CD14-positive monocyte (primary cell): ENCODE data around the gene GADD45GIP1. TPM values are rescaled to one million over a fixed set of nuclear protein-coding genes. Genes with fewer than 3 reads are reported as not detected.

Experiments used
- DNase-seq, 3 donors: peaks; one replicate each; pipeline ENCODE4 v3.0.0-alpha.2; 2011 to 2022
- H2AFZ ChIP-seq: 2 replicates; pipeline ENCODE4 v1.6.0; 2012; ENCODE audit warnings: mild to moderate bottlenecking, low read depth, low read length, inconsistent platforms; ENCODE audit not compliant: insufficient read depth, poor library complexity, severe bottlenecking
- H3K27ac ChIP-seq, 2 donors: 1 replicate in 1 of 2; 2 replicates in 1 of 2; pipeline ENCODE4 v1.5.1; 2012 to 2013; ENCODE audit warnings: low read length in 2 of 2, control low read depth in 1 of 2, inconsistent platforms in 1 of 2, low read depth in 1 of 2, mild to moderate bottlenecking in 1 of 2
- H3K27me3 ChIP-seq, 2 donors: one replicate each; pipeline versions ENCODE4 v1.6.0 to v1.6.1; 2011 to 2013; ENCODE audit warnings: low read length in 2 of 2; ENCODE audit not compliant: control insufficient read depth in 2 of 2, insufficient read depth in 2 of 2
- H3K36me3 ChIP-seq, 2 donors: replicated peaks in 1 of 2; 1 replicate in 1 of 2; 2 replicates in 1 of 2; pipeline versions ENCODE4 v1.5.1 to v1.6.1; 2012 to 2013; ENCODE audit warnings: low read length in 2 of 2, control low read depth in 1 of 2, inconsistent platforms in 1 of 2, mild to moderate bottlenecking in 1 of 2; ENCODE audit not compliant: insufficient read depth in 2 of 2, control insufficient read depth in 1 of 2
- H3K4me1 ChIP-seq, 2 donors: 1 replicate in 1 of 2; 2 replicates in 1 of 2; pipeline versions ENCODE4 v1.5.1 to v1.6.1; 2012 to 2013; ENCODE audit warnings: low read length in 2 of 2, control low read depth in 1 of 2, inconsistent platforms in 1 of 2, mild to moderate bottlenecking in 1 of 2, moderate library complexity in 1 of 2; ENCODE audit not compliant: insufficient read depth in 2 of 2, control insufficient read depth in 1 of 2
- H3K4me2 ChIP-seq: replicated peaks from 2 replicates; pipeline ENCODE3; 2012; ENCODE audit warnings: low read length, moderate library complexity, mild to moderate bottlenecking; ENCODE audit not compliant: poor library complexity, severe bottlenecking; ENCODE audit errors: extremely low read depth
- H3K4me3 ChIP-seq, 3 experiments: fragments of 200-600 bp in 1 of 3; sonication (generic) in 1 of 3; replicated peaks in 1 of 3; 1 replicate in 2 of 3; 2 replicates in 1 of 3; pipeline ENCODE4 v1.5.1; 2011 to 2013; ENCODE audit warnings: low read length in 3 of 3, mild to moderate bottlenecking in 3 of 3, control low read depth in 2 of 3, low read depth in 2 of 3, inconsistent platforms in 1 of 3, moderate library complexity in 1 of 3
- H3K79me2 ChIP-seq: 2 replicates; pipeline ENCODE4 v1.6.0; 2012; ENCODE audit warnings: mild to moderate bottlenecking, control low read depth, inconsistent platforms, low read length, moderate library complexity; ENCODE audit not compliant: insufficient read depth
- H3K9ac ChIP-seq: 2 replicates; pipeline ENCODE4 v1.6.0; 2017; ENCODE audit warnings: low read length, mild to moderate bottlenecking; ENCODE audit not compliant: insufficient read depth, poor library complexity, severe bottlenecking
- H3K9me3 ChIP-seq, 2 donors: replicated peaks in 1 of 2; 1 replicate in 1 of 2; 2 replicates in 1 of 2; pipeline versions ENCODE4 v1.5.1 to v1.6.1; 2012 to 2013; ENCODE audit warnings: low read length in 2 of 2, control low read depth in 1 of 2; ENCODE audit not compliant: control insufficient read depth in 1 of 2, insufficient read depth in 1 of 2
- H4K20me1 ChIP-seq: 2 replicates; pipeline ENCODE4 v1.6.0; 2012; ENCODE audit warnings: mild to moderate bottlenecking, low read length, control low read depth, moderate library complexity; ENCODE audit not compliant: insufficient read depth
- H3K27ac Mint-ChIP-seq, 7 donors: one replicate each; pipeline ENCODE4 v1.8.0; 2020; ENCODE audit warnings: mild to moderate bottlenecking in 7 of 7, mixed read lengths in 7 of 7, moderate library complexity in 6 of 7, inconsistent platforms in 2 of 7
- H3K27me3 Mint-ChIP-seq, 3 donors: one replicate each; pipeline ENCODE4 v1.8.0; 2021 to 2022; ENCODE audit warnings: low read depth in 3 of 3, mild to moderate bottlenecking in 3 of 3, mixed read lengths in 3 of 3, moderate library complexity in 3 of 3, inconsistent platforms in 1 of 3
- H3K36me3 Mint-ChIP-seq, 2 donors: one replicate each; pipeline ENCODE4 v1.8.0; 2020; ENCODE audit warnings: mixed read lengths in 2 of 2, inconsistent platforms in 1 of 2, mild to moderate bottlenecking in 1 of 2
- H3K4me1 Mint-ChIP-seq: one replicate; pipeline ENCODE4 v1.8.0; 2020; ENCODE audit warnings: mild to moderate bottlenecking, mixed read lengths
- H3K4me3 Mint-ChIP-seq, 2 donors: one replicate each; pipeline ENCODE4 v1.8.0; 2020; ENCODE audit warnings: mild to moderate bottlenecking in 2 of 2, mixed read lengths in 2 of 2, moderate library complexity in 1 of 2
- H3K9me3 Mint-ChIP-seq, 7 donors: one replicate each; pipeline ENCODE4 v1.8.0; 2020 to 2022; ENCODE audit warnings: mixed read lengths in 7 of 7, mild to moderate bottlenecking in 6 of 7, moderate library complexity in 6 of 7, inconsistent platforms in 2 of 7
- WGBS: methylation state at CpG from one replicate; pipeline ENCODE4 v1.1.5; 2013; ENCODE audit warnings: missing lambda C conversion rate; ENCODE audit not compliant: insufficient coverage; 5-methylcytosine and 5-hydroxymethylcytosine counted together
- intact Hi-C, 2 donors: fragments of 100-400 bp; cut with micrococcal nuclease; formaldehyde crosslinking; loops; one replicate each; pipeline versions ENCODE4 v1.15.0 to v1.15.1; 2023
- polyA plus RNA-seq, 3 donors: library from polyadenylated mRNA; depleted of rRNA in 1 of 3; unstranded in 2 of 3; stranded (reverse) in 1 of 3; fragments of 300-500 nt in 2 of 3; fragments of >200 nt in 1 of 3; fragmentation: Illumina TruSeq in 2 of 3; gene quantifications; 1 replicate in 2 of 3; 2 replicates in 1 of 3; pipeline ENCODE4 v1.2.3, GENCODE V29; 2012 to 2021
- small RNA-seq: library from RNA; depleted of rRNA; stranded (forward); fragments of <200 nt; gene quantifications from one replicate; pipeline ENCODE3, GENCODE V24; 2012; ENCODE audit warnings: low read depth; ENCODE audit not compliant: insufficient read length
- TF ChIP-seq, protein P1 (sequence below): fragments of 200-600 bp; IDR thresholded peaks from one replicate; pipeline ENCODE4 v1.8.0; 2022; ENCODE audit warnings: antibody characterized with exemption, mild to moderate bottlenecking

GADD45GIP1 gene
- polyA plus RNA-seq, 3 donors = 8.3 to 42.4 (median 31.6) TPM

GRCh38 chr19:12912571-12912970, 44.5 kb downstream of the GADD45GIP1 start:
- H3K4me1 ChIP-seq = peaks cover 27% of the 10 kb centered on the region in 2 donors
- no peak overlapping the region for H3K4me3 Mint-ChIP-seq
- no peaks in the 10 kb centered on the region for H3K9me3 Mint-ChIP-seq
- intact Hi-C loops = no loop called here
- peak overlapping the region; percentile 16 for H3K9ac ChIP-seq
- no peaks in the 10 kb centered on the region for H3K36me3 ChIP-seq
- no peaks in the 10 kb centered on the region for H3K27me3 ChIP-seq
- no peaks in the 10 kb centered on the region for H3K79me2 ChIP-seq
- H3K4me1 Mint-ChIP-seq = peaks cover 28% of the 10 kb centered on the region
- H3K4me2 ChIP-seq = peak overlapping the region; percentile 70
- H3K9me3 ChIP-seq = no peaks in the 10 kb centered on the region
- H3K27ac ChIP-seq = peak overlapping the region in 1 of 2 donors; percentile 83
- H3K27ac Mint-ChIP-seq = no peak overlapping the region
- H4K20me1 ChIP-seq = no peaks in the 10 kb centered on the region
- DNase-seq = no peak
- H3K27me3 Mint-ChIP-seq = peaks cover 0 to 3% (median 3%) of the 10 kb centered on the region in 3 donors
- H2AFZ ChIP-seq = peak overlapping the region; percentile 87
- TF ChIP-seq, protein P1, sequence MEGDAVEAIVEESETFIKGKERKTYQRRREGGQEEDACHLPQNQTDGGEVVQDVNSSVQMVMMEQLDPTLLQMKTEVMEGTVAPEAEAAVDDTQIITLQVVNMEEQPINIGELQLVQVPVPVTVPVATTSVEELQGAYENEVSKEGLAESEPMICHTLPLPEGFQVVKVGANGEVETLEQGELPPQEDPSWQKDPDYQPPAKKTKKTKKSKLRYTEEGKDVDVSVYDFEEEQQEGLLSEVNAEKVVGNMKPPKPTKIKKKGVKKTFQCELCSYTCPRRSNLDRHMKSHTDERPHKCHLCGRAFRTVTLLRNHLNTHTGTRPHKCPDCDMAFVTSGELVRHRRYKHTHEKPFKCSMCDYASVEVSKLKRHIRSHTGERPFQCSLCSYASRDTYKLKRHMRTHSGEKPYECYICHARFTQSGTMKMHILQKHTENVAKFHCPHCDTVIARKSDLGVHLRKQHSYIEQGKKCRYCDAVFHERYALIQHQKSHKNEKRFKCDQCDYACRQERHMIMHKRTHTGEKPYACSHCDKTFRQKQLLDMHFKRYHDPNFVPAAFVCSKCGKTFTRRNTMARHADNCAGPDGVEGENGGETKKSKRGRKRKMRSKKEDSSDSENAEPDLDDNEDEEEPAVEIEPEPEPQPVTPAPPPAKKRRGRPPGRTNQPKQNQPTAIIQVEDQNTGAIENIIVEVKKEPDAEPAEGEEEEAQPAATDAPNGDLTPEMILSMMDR = no peak
- H3K4me3 ChIP-seq = peak overlapping the region in 1 of 3 experiments; percentile 58
- peaks cover 2 to 3% of the 10 kb centered on the region in 2 donors for H3K36me3 Mint-ChIP-seq
- WGBS = 75% methylated on average over 4 of the region's 4 CpGs

DNA sequence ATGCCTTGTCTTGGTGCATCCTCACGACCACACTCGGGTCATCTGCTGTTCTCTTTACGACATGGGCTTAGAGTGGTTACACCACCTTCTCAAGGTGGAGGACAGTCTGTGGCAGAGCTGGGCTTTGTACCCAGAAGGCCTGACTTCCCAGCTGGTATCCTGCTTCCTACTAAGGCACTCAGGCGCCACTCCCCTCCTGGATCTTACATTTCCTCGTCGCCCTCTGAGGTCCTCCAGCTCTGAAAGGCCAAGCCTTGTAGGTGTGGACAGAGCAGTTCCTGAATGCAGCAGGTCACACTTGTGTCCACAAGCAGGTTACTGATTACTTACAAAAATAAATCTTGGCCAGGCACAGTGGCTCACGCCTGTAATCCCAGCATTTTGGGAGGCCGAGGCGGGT, 49.9 kb downstream of the GADD45GIP1 start:
- no peaks in the 10 kb centered on the region for H3K36me3 ChIP-seq
- Mint-ChIP-seq H3K27me3 (no peaks in the 10 kb centered on the region), H3K36me3 (peaks cover 4 to 17% of the 10 kb centered on the region in 2 donors), H3K4me1 (peaks cover 2% of the 10 kb centered on the region), H3K27ac (peak overlapping the region in 2 of 7 donors; percentile 21 to 50), H3K4me3 (no peak overlapping the region), H3K9me3 (no peaks in the 10 kb centered on the region)
- no peak overlapping the region for H3K4me3 ChIP-seq
- no peaks in the 10 kb centered on the region for H4K20me1 ChIP-seq
- intact Hi-C loops = no loop called here
- H3K4me1 ChIP-seq = peaks cover 0 to under 1% of the 10 kb centered on the region in 2 donors
- no peaks in the 10 kb centered on the region for H3K79me2 ChIP-seq
- 98% methylated on average over 9 of the region's 9 CpGs for WGBS
- TF ChIP-seq, protein P1 = no peak
- no peak overlapping the region for H3K4me2 ChIP-seq
- DNase-seq = no peak
- no peaks in the 10 kb centered on the region for H3K9me3 ChIP-seq
- H2AFZ ChIP-seq = no peak overlapping the region
- H3K27me3 ChIP-seq = no peaks in the 10 kb centered on the region
- no peak overlapping the region for H3K9ac ChIP-seq
- no peak overlapping the region for H3K27ac ChIP-seq

Small RNA genes lying within 50 kb of the gene (small RNA-seq; reads per million reads assigned to genes)
- not detected for gene MIR5695
- not detected for gene MIR6515

Other genes starting within 250 kb of the GADD45GIP1 start
- 10 to 100 TPM in 1 of 3 donors, under 1 TPM in 2; 0.28 to 45.2 (median 0.52) TPM for gene TNPO2, start 233.3 kb downstream of the GADD45GIP1 start, polyA plus RNA-seq
- gene TRIR, start 222.5 kb downstream of the GADD45GIP1 start, polyA plus RNA-seq = 100 to 1,000 TPM; 152 to 187 (median 175) TPM
- gene GET3, start 219.7 kb downstream of the GADD45GIP1 start, polyA plus RNA-seq = 100 to 1,000 TPM in 2 of 3 donors, 10 to 100 TPM in 1; 97.5 to 122 (median 108) TPM
- not detected for gene BEST2, start 205.4 kb downstream of the GADD45GIP1 start, polyA plus RNA-seq
- gene HOOK2, start 181.7 kb downstream of the GADD45GIP1 start, polyA plus RNA-seq = 10 to 100 TPM in 1 of 3 donors, 1 to 10 TPM in 1, under 1 TPM in 1; 0.55 to 28.6 (median 1.1) TPM
- gene JUNB, start 165.7 kb downstream of the GADD45GIP1 start, polyA plus RNA-seq = 1,000 to 10,000 TPM; 1,279 to 3,167 (median 1,468) TPM
- 10 to 100 TPM; 40.0 to 71.5 (median 46.7) TPM for gene PRDX2, start 155.4 kb downstream of the GADD45GIP1 start, polyA plus RNA-seq
- gene THSD8, start 155.2 kb downstream of the GADD45GIP1 start, polyA plus RNA-seq = 1 to 10 TPM in 1 of 3 donors, not detected in 2; 4.0 TPM
- gene RNASEH2A, start 150.6 kb downstream of the GADD45GIP1 start, polyA plus RNA-seq = 10 to 100 TPM in 2 of 3 donors, 1 to 10 TPM in 1; 8.7 to 21.5 (median 15.2) TPM
- not detected for gene RTBDN, start 122.6 kb downstream of the GADD45GIP1 start, polyA plus RNA-seq
- 1 to 10 TPM in 2 of 3 donors, under 1 TPM in 1; 0.28 to 3.6 (median 1.1) TPM for gene MAST1, start 118.7 kb downstream of the GADD45GIP1 start, polyA plus RNA-seq
- 10 to 100 TPM; 38.8 to 91.6 (median 44.8) TPM for gene DNASE2, start 75.8 kb downstream of the GADD45GIP1 start, polyA plus RNA-seq
- under 1 TPM; 0.24 to 0.45 (median 0.28) TPM for gene KLF1, start 70.0 kb downstream of the GADD45GIP1 start, polyA plus RNA-seq
- gene GCDH, start 66.1 kb downstream of the GADD45GIP1 start, polyA plus RNA-seq = 10 to 100 TPM in 1 of 3 donors, 1 to 10 TPM in 2; 7.3 to 30.5 (median 9.6) TPM
- gene SYCE2, start 37.9 kb downstream of the GADD45GIP1 start, polyA plus RNA-seq = under 1 TPM in 1 of 3 donors, not detected in 2; 0.35 TPM
- gene FARSA, start 23.5 kb downstream of the GADD45GIP1 start, polyA plus RNA-seq = 10 to 100 TPM; 29.0 to 49.2 (median 47.9) TPM
- 100 to 1,000 TPM; 109 to 441 (median 133) TPM for gene CALR, start 18.6 kb downstream of the GADD45GIP1 start, polyA plus RNA-seq
- 10 to 100 TPM; 45.5 to 88.0 (median 55.3) TPM for gene RAD23A, start 11.4 kb downstream of the GADD45GIP1 start, polyA plus RNA-seq
- gene DAND5, start 12.4 kb upstream of the GADD45GIP1 start, polyA plus RNA-seq = not detected
- gene NFIX, start 38.3 kb upstream of the GADD45GIP1 start, polyA plus RNA-seq = 1 to 10 TPM in 1 of 3 donors, under 1 TPM in 2; 0.25 to 3.7 (median 0.90) TPM
- gene LYL1, start 145.6 kb upstream of the GADD45GIP1 start, polyA plus RNA-seq = 10 to 100 TPM; 35.7 to 51.1 (median 37.1) TPM
- gene TRMT1, start 159.5 kb upstream of the GADD45GIP1 start, polyA plus RNA-seq = 10 to 100 TPM; 14.5 to 94.7 (median 14.5) TPM
- 10 to 100 TPM in 1 of 3 donors, 1 to 10 TPM in 2; 1.1 to 20.1 (median 2.2) TPM for gene NACC1, start 161.0 kb upstream of the GADD45GIP1 start, polyA plus RNA-seq
- gene STX10, start 193.2 kb upstream of the GADD45GIP1 start, polyA plus RNA-seq = 100 to 1,000 TPM; 158 to 392 (median 172) TPM
- 100 to 1,000 TPM; 355 to 804 (median 601) TPM for gene IER2, start 193.2 kb upstream of the GADD45GIP1 start, polyA plus RNA-seq